Middle frontal gyrus (tissue), 1 donor: ENCODE measurements around the gene GJB5.
A peak's percentile ranks its signal among the peaks of the same experiment; 100 is the strongest.
"Not testable (repeated sequence)": the region's sequence is repeated elsewhere in the genome, so short reads cannot be mapped to it uniquely, and the experiment has no call there.

Experiments used
- DNase-seq: peaks from one replicate; pipeline ENCODE4 v3.0.0-alpha.2; 2015; ENCODE audit warnings: low spot score; ENCODE audit errors: extremely low spot score

GJB5 gene

DNA sequence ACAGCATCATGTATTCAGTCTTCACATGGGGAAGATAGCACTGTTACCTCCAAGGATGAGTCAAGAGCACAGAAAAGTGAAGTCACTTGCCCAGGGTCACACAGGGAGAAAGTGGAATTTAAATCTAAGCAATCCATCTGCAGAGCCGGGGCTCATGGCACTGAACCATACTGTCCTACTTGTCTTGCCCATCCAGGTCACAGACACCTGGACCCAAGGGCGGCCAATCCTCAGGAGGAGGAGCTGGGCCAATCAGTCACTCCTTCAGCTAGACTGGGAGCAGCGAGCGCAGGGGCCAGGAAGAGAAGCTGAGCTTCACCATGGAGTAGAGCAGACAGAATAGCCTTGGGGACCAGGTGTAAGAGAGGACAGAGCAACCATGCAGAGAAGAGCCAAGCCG, 9.2 kb upstream of the GJB5 start:
- DNase-seq: no peak

GRCh38 chr1:34746101-34746500, 8.7 kb upstream of the GJB5 start:
- DNase-seq: no peak

- no peak for DNase-seq
Measured at GRCh38 chr1:34746785-34747637, 7.8 kb upstream of the GJB5 start.

GRCh38 chr1:34747638-34747941, 7.3 kb upstream of the GJB5 start:
- no peak for DNase-seq

- no peak for DNase-seq
Measured at GRCh38 chr1:34749992-34750391, 4.9 kb upstream of the GJB5 start.

DNA sequence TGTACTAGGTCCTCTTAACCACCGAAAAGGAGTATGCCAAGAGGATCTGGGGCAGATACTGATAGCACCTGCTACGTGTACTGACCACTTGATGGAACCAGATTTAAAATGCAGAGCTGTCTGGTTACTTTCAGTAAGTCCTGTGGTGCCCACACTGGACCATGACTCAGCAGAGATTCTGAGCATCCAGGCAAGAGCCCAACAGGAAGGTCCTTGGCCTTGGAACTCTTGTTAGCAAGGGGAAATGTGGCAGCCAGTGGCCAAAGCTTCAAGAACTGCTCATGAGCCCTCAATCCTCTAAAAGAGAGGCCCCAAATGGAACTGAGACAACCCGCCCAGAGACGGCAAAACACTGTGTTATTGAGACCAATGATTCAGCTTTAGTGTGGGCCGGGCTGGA, 4.2 kb upstream of the GJB5 start:
- no peak for DNase-seq

GRCh38 chr1:34753163-34753562, 1.7 kb upstream of the GJB5 start:
- no peak for DNase-seq

GRCh38 chr1:34755961-34756360, 1.1 kb downstream of the GJB5 start:
- no peak for DNase-seq

- no peak for DNase-seq
Measured at GRCh38 chr1:34757386-34757785, 2.5 kb downstream of the GJB5 start.

- DNase-seq: no peak
Measured at GRCh38 chr1:34758751-34759150, 3.9 kb downstream of the GJB5 start.

DNA sequence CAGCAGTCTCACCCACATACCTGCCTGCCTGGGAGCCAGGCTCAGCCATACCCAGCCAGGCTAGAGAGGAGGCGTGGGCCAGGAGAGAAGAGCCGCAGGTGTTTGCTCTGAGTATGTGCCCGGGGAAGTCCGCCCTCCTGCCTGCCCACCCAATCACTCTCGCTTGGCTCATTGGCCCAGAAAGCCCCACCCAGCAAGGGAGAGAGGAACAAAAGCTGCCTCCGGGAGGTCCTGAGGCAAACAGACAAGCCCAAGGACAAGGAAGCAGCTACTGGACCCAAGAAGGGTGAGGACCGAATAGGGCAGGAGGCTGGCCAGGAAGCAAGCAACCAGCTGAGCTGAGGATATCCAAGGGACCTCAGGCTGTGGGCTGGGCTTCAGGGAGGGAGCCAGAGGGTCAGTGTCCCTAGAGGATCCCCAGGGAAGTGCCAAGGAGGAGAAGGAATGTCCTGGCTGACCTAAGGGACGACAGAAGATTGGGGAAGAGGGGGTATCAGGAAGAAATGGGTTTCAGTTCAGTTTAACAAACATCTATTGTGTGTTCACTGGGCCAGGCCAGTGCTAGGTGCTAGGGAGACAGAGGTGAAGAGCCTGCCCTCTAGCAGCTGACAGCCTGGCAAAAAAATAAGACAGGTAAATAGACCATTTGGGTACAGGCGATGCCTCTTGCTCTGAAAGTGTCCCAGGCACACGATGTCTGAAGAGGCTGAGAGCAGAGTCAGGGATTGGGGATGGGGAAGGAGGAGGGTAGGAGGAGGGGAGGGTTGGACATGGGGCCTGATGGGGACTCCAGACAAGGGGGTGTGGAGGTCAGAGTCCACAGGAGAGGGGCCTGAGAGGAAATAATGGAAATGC, 4.9 kb downstream of the GJB5 start, which contains the start of gene GJB4:
Gene GJB4, plus strand, starts transcription at position 238 of the 855 bp plus-strand sequence. CDS start 1,515 bp downstream, outside the sequence.
- DNase-seq: no peak

DNA sequence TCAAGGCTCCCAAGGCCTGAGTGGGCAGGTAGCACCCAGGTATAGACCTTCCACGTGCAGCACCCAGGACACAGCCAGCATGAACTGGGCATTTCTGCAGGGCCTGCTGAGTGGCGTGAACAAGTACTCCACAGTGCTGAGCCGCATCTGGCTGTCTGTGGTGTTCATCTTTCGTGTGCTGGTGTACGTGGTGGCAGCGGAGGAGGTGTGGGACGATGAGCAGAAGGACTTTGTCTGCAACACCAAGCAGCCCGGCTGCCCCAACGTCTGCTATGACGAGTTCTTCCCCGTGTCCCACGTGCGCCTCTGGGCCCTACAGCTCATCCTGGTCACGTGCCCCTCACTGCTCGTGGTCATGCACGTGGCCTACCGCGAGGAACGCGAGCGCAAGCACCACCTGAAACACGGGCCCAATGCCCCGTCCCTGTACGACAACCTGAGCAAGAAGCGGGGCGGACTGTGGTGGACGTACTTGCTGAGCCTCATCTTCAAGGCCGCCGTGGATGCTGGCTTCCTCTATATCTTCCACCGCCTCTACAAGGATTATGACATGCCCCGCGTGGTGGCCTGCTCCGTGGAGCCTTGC, 6.4 kb downstream of the GJB5 start:
- DNase-seq: no peak

GRCh38 chr1:34761776-34762307, 7.0 kb downstream of the GJB5 start:
- DNase-seq: no peak

DNA sequence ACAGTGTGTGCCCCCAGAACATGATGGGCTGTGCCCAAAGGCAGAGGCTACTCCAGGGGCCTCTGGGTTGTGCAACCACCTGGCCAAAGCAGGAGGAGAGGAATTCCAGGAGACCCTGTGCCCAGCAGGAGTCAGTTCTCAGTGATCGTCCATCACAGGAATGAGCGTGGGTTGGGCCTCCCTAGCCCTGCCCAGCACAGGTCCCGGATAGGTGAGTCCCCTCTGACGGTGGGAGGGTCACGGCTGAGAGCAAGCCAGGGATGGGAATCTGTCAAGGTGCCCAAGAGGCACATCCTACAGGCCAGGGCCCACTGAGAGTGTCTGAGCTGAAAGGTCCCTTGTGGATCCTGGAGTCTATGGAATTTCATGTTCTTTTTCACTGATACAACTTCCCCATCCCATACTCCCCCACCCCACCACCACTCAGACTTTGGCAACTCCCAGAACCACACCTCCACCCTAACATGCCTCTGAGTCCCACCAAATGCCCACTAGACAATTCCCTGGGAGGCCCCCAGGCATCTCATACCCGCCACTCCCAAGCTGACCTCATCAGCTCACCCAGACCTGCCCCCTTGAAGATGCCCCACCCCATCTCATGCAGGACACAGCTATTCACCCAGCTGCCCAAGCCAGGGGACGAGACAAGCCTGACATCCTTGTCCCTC, 7.8 kb downstream of the GJB5 start:
- no peak for DNase-seq

DNA sequence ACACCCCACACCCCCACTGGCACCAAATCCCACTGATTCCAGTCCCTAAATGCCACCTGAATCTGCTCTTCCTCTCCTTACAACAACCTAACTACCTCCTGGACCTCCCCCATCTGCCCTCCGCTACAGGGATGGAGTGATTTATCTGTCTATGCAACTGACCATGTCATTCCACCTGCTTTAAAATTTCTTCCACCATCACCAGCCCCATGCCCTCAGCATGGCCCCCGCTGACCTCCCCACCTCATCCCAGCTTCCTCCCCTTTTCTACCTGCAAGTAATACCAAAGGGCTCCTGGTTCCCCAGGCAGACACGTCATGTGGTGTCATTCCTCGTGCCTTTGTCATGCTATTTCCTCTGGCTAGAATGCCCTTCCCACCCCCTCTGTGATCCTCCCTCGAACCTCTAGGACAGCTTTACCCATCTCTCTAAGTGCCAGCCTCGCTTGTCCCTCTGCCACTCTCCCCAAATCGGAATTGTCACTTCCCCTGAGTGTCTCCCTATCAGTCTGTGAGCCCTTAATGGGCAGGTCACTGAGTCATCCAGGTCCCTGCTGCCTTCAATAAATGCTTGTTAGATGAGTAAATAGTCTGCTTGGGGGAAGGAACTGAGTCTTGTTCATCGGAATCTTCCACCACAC, 8.4 kb downstream of the GJB5 start:
- no peak for DNase-seq

- DNase-seq: no peak
Measured at GRCh38 chr1:34768856-34769255, 14.0 kb downstream of the GJB5 start.

DNA sequence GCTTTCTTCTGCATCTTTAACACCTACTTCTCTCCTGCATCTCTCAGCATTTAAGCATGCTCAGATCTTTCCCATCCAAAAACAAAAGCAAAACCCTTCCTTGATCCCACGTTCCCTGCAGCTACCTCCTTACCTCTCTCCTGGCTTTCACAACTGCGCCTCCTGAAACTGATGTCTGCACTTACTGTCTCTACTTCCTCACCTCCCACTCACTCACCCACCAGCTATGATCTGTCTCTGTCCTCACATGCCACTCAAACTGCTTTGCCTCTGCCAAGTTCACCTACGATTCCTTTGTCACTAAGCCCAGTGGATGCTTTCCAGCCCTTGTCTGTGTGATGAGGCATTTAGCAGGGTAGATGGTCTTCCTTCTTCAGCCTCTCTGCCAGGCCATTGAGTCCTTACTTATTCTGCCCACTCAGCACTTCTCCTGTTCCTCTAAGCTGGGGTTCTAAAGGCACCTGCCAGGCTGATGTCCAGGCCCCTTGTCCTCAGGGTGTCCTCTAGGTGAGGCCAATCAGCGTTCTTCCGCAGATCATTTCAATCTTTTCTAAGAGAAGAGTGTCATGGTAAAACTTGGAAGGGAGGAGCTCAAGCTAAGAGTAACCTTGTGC, 16.2 kb downstream of the GJB5 start:
- DNase-seq: peak; percentile 18

GRCh38 chr1:34771573-34772371, 16.9 kb downstream of the GJB5 start:
- no peak for DNase-seq

DNA sequence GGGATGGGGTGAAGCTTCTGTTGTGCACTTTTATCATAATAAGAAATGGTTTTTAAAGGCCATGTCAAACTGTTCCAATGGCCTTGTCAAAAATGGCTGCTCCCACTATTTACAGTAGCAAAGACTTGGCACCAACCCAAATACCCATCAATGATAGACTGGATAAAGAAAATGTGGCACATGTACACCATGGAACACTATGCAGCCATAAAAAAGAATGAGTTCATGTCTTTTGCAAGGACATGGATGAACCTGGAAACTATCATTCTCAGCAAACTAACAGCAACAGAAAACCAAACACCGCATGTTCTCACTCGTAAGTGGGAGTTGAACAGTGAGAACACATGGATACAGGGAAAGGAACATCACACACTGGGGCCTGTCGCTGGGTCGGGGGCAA, 18.3 kb downstream of the GJB5 start:
- DNase-seq: not testable (repeated sequence)

DNA sequence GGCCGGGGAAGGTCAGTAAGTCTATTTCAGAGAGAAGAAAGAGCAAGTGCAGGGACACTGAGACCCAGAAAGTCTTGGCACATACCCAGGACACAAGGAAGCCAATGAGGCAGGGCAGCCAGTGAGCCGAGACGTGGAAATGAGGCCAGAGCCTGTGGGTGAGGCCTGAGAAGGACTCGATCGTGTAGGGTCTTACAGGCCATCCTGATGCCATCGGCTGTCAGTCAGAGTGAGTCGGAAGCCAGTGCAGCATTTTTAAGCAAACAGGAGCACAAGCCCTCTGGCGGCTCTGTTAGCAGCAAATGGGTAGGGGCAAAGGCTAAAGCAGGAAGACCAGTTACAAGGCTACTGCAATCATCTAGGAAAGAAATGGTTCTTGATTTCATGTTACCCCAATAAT, 20.1 kb downstream of the GJB5 start:
- DNase-seq: no peak
